GM12878 (cell line): ENCODE measurements around the gene LTB. TPM values are rescaled to one million over a fixed set of nuclear protein-coding genes. Genes with fewer than 3 reads are reported as not detected.
A peak's percentile ranks its signal among the peaks of the same experiment; 100 is the strongest.

Source experiments
- ATAC-seq: fragments of 200-7000 bp; cut with Tn5 transposase; 3 replicates; pipeline ENCODE4 v1.9.1; 2020; ENCODE audit warnings: mild to moderate bottlenecking, moderate library complexity
- BruUV-seq: library from RNA; stranded (reverse); fragments of 400-500 nt; replicated peaks from 2 replicates; lab custom pipeline; 2021; lab: Mats Ljungman, UMichigan
- CTCF ChIA-PET: fragments of 300-600 bp; sonication (Branson Sonifier 250); formaldehyde crosslinking; extraction: SDS; loops from one replicate; lab custom pipeline; 2021; ENCODE audit warnings: inconsistent platforms; lab: Yijun Ruan, JAX
- POLR2A ChIA-PET: fragments of 350-600 bp; formaldehyde crosslinking; extraction: SDS; loops from one replicate; lab custom pipeline; 2021; ENCODE audit warnings: inconsistent platforms; lab: Charles Lee
- RAD21 ChIA-PET: fragments of 300-600 bp; sonication (Branson Sonifier 250); formaldehyde crosslinking; loops from one replicate; lab custom pipeline; 2023; ENCODE audit warnings: antibody characterized with exemption; ENCODE audit not compliant: unreplicated experiment; lab: Charles Lee
- SMC1A ChIA-PET: fragments of 300-600 bp; sonication (Branson Sonifier 250); formaldehyde crosslinking; loops from one replicate; lab custom pipeline; 2023; ENCODE audit not compliant: unreplicated experiment, uncharacterized antibody; lab: Charles Lee
- DNase-seq: peaks from one replicate; pipeline ENCODE4 v3.0.0-alpha.2; 2011; ENCODE audit warnings: low read depth, low spot score
- FAIRE-seq: peaks from 3 replicates; lab custom pipeline; 2011; peaks lifted over from hg19 to GRCh38; lab: Jason Lieb, UNC
- H2AFZ ChIP-seq: 2 replicates; pipeline ENCODE4 v1.6.0; 2011; ENCODE audit warnings: low read depth, low read length, control low read depth; ENCODE audit not compliant: control insufficient read depth
- H3K27ac ChIP-seq: 2 replicates; pipeline ENCODE4 v1.5.1; 2011; ENCODE audit warnings: control low read depth; ENCODE audit not compliant: control insufficient read depth, insufficient read depth
- H3K27me3 ChIP-seq, 2 experiments: replicated peaks in 1 of 2; 2 replicates each; pipeline versions ENCODE4 v1.6.0 to v1.6.1; 2011; ENCODE audit warnings: low read length in 1 of 2; ENCODE audit not compliant: control insufficient read depth in 2 of 2, insufficient read depth in 2 of 2
- H3K36me3 ChIP-seq, 2 experiments: 2 replicates each; pipeline ENCODE4 v1.5.1; 2011; ENCODE audit warnings: low read length in 1 of 2; ENCODE audit not compliant: control insufficient read depth in 2 of 2, insufficient read depth in 2 of 2
- H3K4me1 ChIP-seq: 2 replicates; pipeline ENCODE4 v1.6.1; 2011; ENCODE audit warnings: mild to moderate bottlenecking, low read length, moderate library complexity, mixed read lengths; ENCODE audit not compliant: control insufficient read depth, insufficient read depth
- H3K4me2 ChIP-seq: 2 replicates; pipeline ENCODE4 v1.6.0; 2011; ENCODE audit warnings: control low read depth; ENCODE audit not compliant: control insufficient read depth, insufficient read depth
- H3K4me3 ChIP-seq: fragments of 200-600 bp; sonication (generic); 2 replicates; pipeline ENCODE4 v1.5.1; 2016
- H3K79me2 ChIP-seq: 2 replicates; pipeline ENCODE4 v1.6.0; 2011; ENCODE audit warnings: low read length; ENCODE audit not compliant: control insufficient read depth, insufficient read depth
- H3K9ac ChIP-seq: 2 replicates; pipeline ENCODE4 v1.8.0; 2011; ENCODE audit warnings: low read length, control low read depth, mixed read lengths; ENCODE audit not compliant: control insufficient read depth, insufficient read depth
- H3K9me3 ChIP-seq: replicated peaks from 3 replicates; pipeline ENCODE4 v1.5.1; 2011; ENCODE audit warnings: mild to moderate bottlenecking, low read length; ENCODE audit not compliant: control insufficient read depth, insufficient read depth
- H4K20me1 ChIP-seq: 2 replicates; pipeline ENCODE4 v1.6.0; 2011; ENCODE audit not compliant: control insufficient read depth, insufficient read depth
- EZH2 ChIP-seq: IDR thresholded peaks from 2 replicates; pipeline ENCODE4 v1.6.1; 2012; ENCODE audit warnings: low read depth, mild to moderate bottlenecking, control low read depth, inconsistent platforms, low read length, borderline replicate concordance; ENCODE audit not compliant: control insufficient read depth
- POLR2AphosphoS5 ChIP-seq: IDR thresholded peaks from 2 replicates; pipeline ENCODE4 v1.6.1; 2011; ENCODE audit warnings: mild to moderate bottlenecking, low read length, inconsistent platforms
- WGBS: methylation state at CpG from one replicate; pipeline ENCODE4 v1.1.6; 2016; ENCODE audit warnings: low lambda C conversion rate; ENCODE audit not compliant: insufficient replicate concordance, insufficient coverage; ENCODE audit errors: missing lambda C conversion rate; 5-methylcytosine and 5-hydroxymethylcytosine counted together
- in situ Hi-C: fragments of 300-500 bp; cut with MboI; formaldehyde crosslinking; loops from 9 replicates; pipeline ENCODE4 v1.14.3; 2018; ENCODE audit warnings: mixed read lengths
- intact Hi-C: fragments of 100-400 bp; cut with micrococcal nuclease; formaldehyde crosslinking; loops from one replicate; pipeline ENCODE4 v1.14.2; 2022; ENCODE audit not compliant: unreplicated experiment
- polyA plus RNA-seq, 11 experiments: library from polyadenylated mRNA; depleted of rRNA in 4 of 11; unstranded in 6 of 11; stranded (reverse) in 5 of 11; fragments of >200 nt; fragmentation: Nextera tagmentation in 4 of 11; fragmentation: Illumina TruSeq in 1 of 11; extraction: Ambion mirVana in 4 of 11; extraction: Trizol in 1 of 11; gene quantifications; 1 replicate in 1 of 11; 2 replicates in 10 of 11; pipeline versions ENCODE4 v1.2.1 to v1.2.3, GENCODE V29; 2011 to 2016; ENCODE audit warnings: inconsistent platforms in 2 of 11, missing spikeins in 2 of 11, low read depth in 1 of 11
- small RNA-seq: library from RNA; depleted of rRNA; stranded (forward); fragments of <200 nt; gene quantifications from one replicate; pipeline ENCODE3, GENCODE V24; 2014
- total RNA-seq, 4 experiments: library from RNA; depleted of rRNA in 3 of 4; stranded (reverse); fragments of >200 nt in 3 of 4; fragmentation: Illumina TruSeq in 1 of 4; extraction: Trizol in 1 of 4; gene quantifications; 2 replicates each; pipeline versions ENCODE4 v1.2.1 to v1.2.3, GENCODE V29; 2013 to 2021

The LTB gene
- total and polyA plus RNA-seq, 10 of the 15 experiments (the other 5 are each of a cell fraction or from before 2014, with no cell fraction given): 0.71 to 74.3 (median 20.0) TPM

DNA sequence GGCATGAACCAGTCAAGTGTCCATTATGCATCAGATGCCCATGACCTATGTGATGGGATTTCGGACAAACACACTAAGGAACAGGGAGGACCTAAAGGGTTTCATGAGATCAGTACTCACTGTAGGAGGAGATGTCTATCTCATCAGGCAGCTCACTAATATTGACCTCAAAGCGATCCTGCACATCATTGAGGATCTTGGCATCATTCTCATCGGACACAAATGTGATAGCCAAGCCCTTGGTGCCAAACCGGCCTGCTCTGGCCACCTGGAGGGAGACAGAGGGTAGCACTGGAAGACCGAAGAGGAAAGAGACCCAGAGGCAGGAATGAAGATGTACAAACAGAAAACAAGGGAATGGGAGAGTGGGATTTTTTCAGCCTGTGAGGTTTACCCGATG, 51.6 kb downstream of the LTB start:
- Histone ChIP-seq H3K4me1 (no peaks in the 10 kb centered on the region), H3K27ac (no peak overlapping the region), H2AFZ (no peak overlapping the region), H3K4me3 (no peak overlapping the region), H3K4me2 (no peak overlapping the region), H3K27me3 (no peaks in the 10 kb centered on the region), H3K79me2 (peaks cover 13% of the 10 kb centered on the region), H3K9ac (no peak overlapping the region), H3K9me3 (no peaks in the 10 kb centered on the region), H4K20me1 (peaks cover 3% of the 10 kb centered on the region), H3K36me3 (peaks cover 26 to 31% of the 10 kb centered on the region in 2 experiments)
- FAIRE-seq (no peak), DNase-seq (no peak), ATAC-seq (no peak)
- no TSS peak for BruUV-seq
- ChIA-PET RAD21 (no interaction called here), CTCF (no interaction called here), SMC1A (no interaction called here), POLR2A (interaction anchor here (0.6 kb wide), 1 partner anchor 26 kb away, joined by 3 read pairs; no protein-coding TSS in a partner anchor)
- peak; percentile 56; the same call in 1 of the 2 replicates for TF ChIP-seq POLR2AphosphoS5
- no peak for TF ChIP-seq EZH2
- in situ Hi-C loops (no loop called here), intact Hi-C loops (no loop called here)
- WGBS: 81% methylated on average over 6 of the region's 6 CpGs

Small RNA genes within 50 kb of the gene (small RNA-seq; reads per million reads assigned to genes)
- gene SNORA38 (4.4 reads per million, percentile 86 among the genes with 10 or more reads in this experiment), gene SNORD117 (188 reads per million, percentile 99 among the genes with 10 or more reads in this experiment), gene SNORD84 (not detected), gene UQCRHP1 (not detected)

Other genes starting within 250 kb of the LTB start
Only the 7 nearest of the 35 such genes appear.
- gene ATP6V1G2, start 35.8 kb downstream of the LTB start, total RNA-seq (2014; rRNA removed): 2.2 and 2.5 TPM in 2 replicates
- gene ATP6V1G2, start 35.8 kb downstream of the LTB start, total RNA-seq (2014; rRNA removed; fragmentation: Illumina TruSeq; extraction: Trizol): 2.7 and 2.9 TPM in 2 replicates
- gene ATP6V1G2, start 35.8 kb downstream of the LTB start, total RNA-seq (2021): 2.5 and 3.5 TPM in 2 replicates
- 8.9 and 11.1 TPM in 2 replicates for gene ATP6V1G2, start 35.8 kb downstream of the LTB start, polyA plus RNA-seq (2011; rRNA removed)
- gene ATP6V1G2, start 35.8 kb downstream of the LTB start, polyA plus RNA-seq (2014; fragmentation: Illumina TruSeq; extraction: Trizol): 4.3 and 4.9 TPM in 2 replicates
- under 1 TPM; 0.45 to 0.58 TPM for gene ATP6V1G2, start 35.8 kb downstream of the LTB start, polyA plus RNA-seq (2014; fragmentation: Nextera tagmentation; extraction: Ambion mirVana)
- gene ATP6V1G2, start 35.8 kb downstream of the LTB start, polyA plus RNA-seq (2014; rRNA removed): 2.6 and 3.5 TPM in 2 replicates
- 1 to 10 TPM; 2.8 to 3.1 TPM for gene ATP6V1G2, start 35.8 kb downstream of the LTB start, polyA plus RNA-seq (2016; fragmentation: Nextera tagmentation; extraction: Ambion mirVana)
- 11.2 and 14.1 TPM in 2 replicates for gene NFKBIL1, start 34.8 kb downstream of the LTB start, total RNA-seq (2014; rRNA removed)
- 5.3 and 5.4 TPM in 2 replicates for gene NFKBIL1, start 34.8 kb downstream of the LTB start, total RNA-seq (2014; rRNA removed; fragmentation: Illumina TruSeq; extraction: Trizol)
- 11.9 and 12.0 TPM in 2 replicates for gene NFKBIL1, start 34.8 kb downstream of the LTB start, total RNA-seq (2021)
- 3.1 and 5.9 TPM in 2 replicates for gene NFKBIL1, start 34.8 kb downstream of the LTB start, polyA plus RNA-seq (2011; rRNA removed)
- gene NFKBIL1, start 34.8 kb downstream of the LTB start, polyA plus RNA-seq (2014; fragmentation: Illumina TruSeq; extraction: Trizol): 0.65 and 1.5 TPM in 2 replicates
- gene NFKBIL1, start 34.8 kb downstream of the LTB start, polyA plus RNA-seq (2014; fragmentation: Nextera tagmentation; extraction: Ambion mirVana): under 1 TPM; 0.19 to 0.64 TPM
- gene NFKBIL1, start 34.8 kb downstream of the LTB start, polyA plus RNA-seq (2014; rRNA removed): 13.9 and 15.1 TPM in 2 replicates
- 10 to 100 TPM in 1 of 2 experiments, 1 to 10 TPM in 1; 8.2 to 11.1 TPM for gene NFKBIL1, start 34.8 kb downstream of the LTB start, polyA plus RNA-seq (2016; fragmentation: Nextera tagmentation; extraction: Ambion mirVana)
- 50.0 and 50.2 TPM in 2 replicates for gene LTA, start 10.1 kb downstream of the LTB start, total RNA-seq (2014; rRNA removed)
- gene LTA, start 10.1 kb downstream of the LTB start, total RNA-seq (2014; rRNA removed; fragmentation: Illumina TruSeq; extraction: Trizol): 35.8 and 36.4 TPM in 2 replicates
- 69.8 and 72.5 TPM in 2 replicates for gene LTA, start 10.1 kb downstream of the LTB start, total RNA-seq (2021)
- 10.6 and 27.5 TPM in 2 replicates for gene LTA, start 10.1 kb downstream of the LTB start, polyA plus RNA-seq (2011; rRNA removed)
- gene LTA, start 10.1 kb downstream of the LTB start, polyA plus RNA-seq (2014; fragmentation: Illumina TruSeq; extraction: Trizol): 84.7 and 94.0 TPM in 2 replicates
- gene LTA, start 10.1 kb downstream of the LTB start, polyA plus RNA-seq (2014; fragmentation: Nextera tagmentation; extraction: Ambion mirVana): 100 to 1,000 TPM in 1 of 2 experiments, 10 to 100 TPM in 1; 87.8 to 100 TPM
- gene LTA, start 10.1 kb downstream of the LTB start, polyA plus RNA-seq (2014; rRNA removed): 40.8 and 46.9 TPM in 2 replicates
- gene LTA, start 10.1 kb downstream of the LTB start, polyA plus RNA-seq (2016; fragmentation: Nextera tagmentation; extraction: Ambion mirVana): 10 to 100 TPM; 80.3 to 88.3 TPM
- 89.1 and 92.9 TPM in 2 replicates for gene TNF, start 6.9 kb downstream of the LTB start, total RNA-seq (2014; rRNA removed)
- 68.6 and 70.2 TPM in 2 replicates for gene TNF, start 6.9 kb downstream of the LTB start, total RNA-seq (2014; rRNA removed; fragmentation: Illumina TruSeq; extraction: Trizol)
- 80.5 and 83.9 TPM in 2 replicates for gene TNF, start 6.9 kb downstream of the LTB start, total RNA-seq (2021)
- gene TNF, start 6.9 kb downstream of the LTB start, polyA plus RNA-seq (2011; rRNA removed): 15.0 and 22.7 TPM in 2 replicates
- 50.6 and 74.3 TPM in 2 replicates for gene TNF, start 6.9 kb downstream of the LTB start, polyA plus RNA-seq (2014; fragmentation: Illumina TruSeq; extraction: Trizol)
- gene TNF, start 6.9 kb downstream of the LTB start, polyA plus RNA-seq (2014; fragmentation: Nextera tagmentation; extraction: Ambion mirVana): 10 to 100 TPM; 18.0 to 30.2 TPM
- 94.8 and 97.1 TPM in 2 replicates for gene TNF, start 6.9 kb downstream of the LTB start, polyA plus RNA-seq (2014; rRNA removed)
- 10 to 100 TPM; 49.4 to 53.5 TPM for gene TNF, start 6.9 kb downstream of the LTB start, polyA plus RNA-seq (2016; fragmentation: Nextera tagmentation; extraction: Ambion mirVana)
- 12.2 and 16.8 TPM in 2 replicates for gene LST1, start 3.9 kb upstream of the LTB start, total RNA-seq (2014; rRNA removed)
- gene LST1, start 3.9 kb upstream of the LTB start, total RNA-seq (2014; rRNA removed; fragmentation: Illumina TruSeq; extraction: Trizol): 16.4 and 19.1 TPM in 2 replicates
- gene LST1, start 3.9 kb upstream of the LTB start, total RNA-seq (2021): 16.5 and 20.6 TPM in 2 replicates
- 2.9 and 4.1 TPM in 2 replicates for gene LST1, start 3.9 kb upstream of the LTB start, polyA plus RNA-seq (2011; rRNA removed)
- 22.3 and 23.3 TPM in 2 replicates for gene LST1, start 3.9 kb upstream of the LTB start, polyA plus RNA-seq (2014; fragmentation: Illumina TruSeq; extraction: Trizol)
- gene LST1, start 3.9 kb upstream of the LTB start, polyA plus RNA-seq (2014; fragmentation: Nextera tagmentation; extraction: Ambion mirVana): 10 to 100 TPM; 30.0 to 35.5 TPM
- gene LST1, start 3.9 kb upstream of the LTB start, polyA plus RNA-seq (2014; rRNA removed): 21.2 and 26.3 TPM in 2 replicates
- 10 to 100 TPM; 10.0 to 11.9 TPM for gene LST1, start 3.9 kb upstream of the LTB start, polyA plus RNA-seq (2016; fragmentation: Nextera tagmentation; extraction: Ambion mirVana)
- 11.2 and 13.1 TPM in 2 replicates for gene NCR3, start 10.6 kb upstream of the LTB start, total RNA-seq (2014; rRNA removed)
- gene NCR3, start 10.6 kb upstream of the LTB start, total RNA-seq (2014; rRNA removed; fragmentation: Illumina TruSeq; extraction: Trizol): 9.4 and 11.4 TPM in 2 replicates
- gene NCR3, start 10.6 kb upstream of the LTB start, total RNA-seq (2021): 20.2 and 21.0 TPM in 2 replicates
- 7.7 and 12.0 TPM in 2 replicates for gene NCR3, start 10.6 kb upstream of the LTB start, polyA plus RNA-seq (2011; rRNA removed)
- 10.1 and 16.8 TPM in 2 replicates for gene NCR3, start 10.6 kb upstream of the LTB start, polyA plus RNA-seq (2014; fragmentation: Illumina TruSeq; extraction: Trizol)
- gene NCR3, start 10.6 kb upstream of the LTB start, polyA plus RNA-seq (2014; fragmentation: Nextera tagmentation; extraction: Ambion mirVana): 10 to 100 TPM; 31.2 to 42.3 TPM
- gene NCR3, start 10.6 kb upstream of the LTB start, polyA plus RNA-seq (2014; rRNA removed): 16.9 and 27.6 TPM in 2 replicates
- gene NCR3, start 10.6 kb upstream of the LTB start, polyA plus RNA-seq (2016; fragmentation: Nextera tagmentation; extraction: Ambion mirVana): 10 to 100 TPM in 1 of 2 experiments, 1 to 10 TPM in 1; 9.4 to 15.0 TPM
- gene AIF1, start 32.8 kb upstream of the LTB start, total RNA-seq (2014; rRNA removed): 69.7 and 89.5 TPM in 2 replicates
- 161 and 163 TPM in 2 replicates for gene AIF1, start 32.8 kb upstream of the LTB start, total RNA-seq (2014; rRNA removed; fragmentation: Illumina TruSeq; extraction: Trizol)
- gene AIF1, start 32.8 kb upstream of the LTB start, total RNA-seq (2021): 91.0 and 107 TPM in 2 replicates
- 1.9 and 4.2 TPM in 2 replicates for gene AIF1, start 32.8 kb upstream of the LTB start, polyA plus RNA-seq (2011; rRNA removed)
- gene AIF1, start 32.8 kb upstream of the LTB start, polyA plus RNA-seq (2014; fragmentation: Illumina TruSeq; extraction: Trizol): 240 and 348 TPM in 2 replicates
- 100 to 1,000 TPM; 184 to 256 TPM for gene AIF1, start 32.8 kb upstream of the LTB start, polyA plus RNA-seq (2014; fragmentation: Nextera tagmentation; extraction: Ambion mirVana)
- gene AIF1, start 32.8 kb upstream of the LTB start, polyA plus RNA-seq (2014; rRNA removed): 81.0 and 85.3 TPM in 2 replicates
- gene AIF1, start 32.8 kb upstream of the LTB start, polyA plus RNA-seq (2016; fragmentation: Nextera tagmentation; extraction: Ambion mirVana): 100 to 1,000 TPM; 133 to 135 TPM